ENCODE measurements around the gene PRADC1.

The PRADC1 gene

DNA sequence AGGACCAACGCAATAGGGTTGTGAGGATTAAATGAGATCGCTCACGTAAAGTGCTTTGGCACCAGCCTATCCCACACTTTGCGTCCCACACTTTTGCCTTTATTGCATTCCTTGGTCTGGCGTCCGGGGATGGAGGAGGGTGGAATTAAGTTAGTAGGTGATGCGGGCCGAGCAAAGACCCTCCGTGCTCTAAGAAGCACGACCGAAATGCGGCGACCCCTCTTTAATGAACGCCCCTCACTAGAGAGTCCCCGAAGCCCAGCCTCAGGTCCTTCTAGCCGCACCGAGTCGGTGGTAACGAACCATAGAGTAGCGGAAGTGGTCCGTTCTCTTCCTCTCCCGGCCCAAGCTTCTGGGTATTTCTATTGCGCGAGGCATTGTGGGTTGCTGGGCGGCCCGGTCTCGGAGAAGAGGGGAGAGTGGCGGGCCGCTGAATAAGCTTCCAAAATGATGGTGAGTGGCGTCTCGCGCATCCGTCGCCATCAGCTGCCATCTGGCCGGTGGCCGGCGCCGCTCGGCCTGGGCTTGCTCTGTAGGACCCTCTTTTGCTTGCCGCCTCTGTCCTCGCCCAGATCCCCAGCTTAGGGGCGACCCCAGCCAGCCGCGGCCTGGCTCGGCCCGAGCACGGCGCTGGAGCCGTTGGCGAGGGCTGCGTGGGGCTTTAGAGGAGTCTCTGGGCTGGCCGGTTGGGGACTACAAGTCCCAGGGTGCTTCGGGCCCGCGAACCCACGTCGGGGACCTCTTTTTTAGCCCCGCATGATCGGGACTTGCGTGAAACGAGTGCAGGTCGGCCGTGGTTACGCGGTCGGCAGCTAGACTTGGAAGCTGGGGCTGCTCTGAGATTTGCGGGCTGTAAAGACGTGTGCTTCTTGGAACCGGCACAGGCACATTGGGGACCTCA, 1.1 kb upstream of the PRADC1 start, which contains the start of gene CCT7:
TSS of gene CCT7 (plus strand) at position 377 of the 901 bp plus-strand sequence. CDS start at position 448, 71 bp downstream.
- peak; percentile 87 for DNase-seq

DNA sequence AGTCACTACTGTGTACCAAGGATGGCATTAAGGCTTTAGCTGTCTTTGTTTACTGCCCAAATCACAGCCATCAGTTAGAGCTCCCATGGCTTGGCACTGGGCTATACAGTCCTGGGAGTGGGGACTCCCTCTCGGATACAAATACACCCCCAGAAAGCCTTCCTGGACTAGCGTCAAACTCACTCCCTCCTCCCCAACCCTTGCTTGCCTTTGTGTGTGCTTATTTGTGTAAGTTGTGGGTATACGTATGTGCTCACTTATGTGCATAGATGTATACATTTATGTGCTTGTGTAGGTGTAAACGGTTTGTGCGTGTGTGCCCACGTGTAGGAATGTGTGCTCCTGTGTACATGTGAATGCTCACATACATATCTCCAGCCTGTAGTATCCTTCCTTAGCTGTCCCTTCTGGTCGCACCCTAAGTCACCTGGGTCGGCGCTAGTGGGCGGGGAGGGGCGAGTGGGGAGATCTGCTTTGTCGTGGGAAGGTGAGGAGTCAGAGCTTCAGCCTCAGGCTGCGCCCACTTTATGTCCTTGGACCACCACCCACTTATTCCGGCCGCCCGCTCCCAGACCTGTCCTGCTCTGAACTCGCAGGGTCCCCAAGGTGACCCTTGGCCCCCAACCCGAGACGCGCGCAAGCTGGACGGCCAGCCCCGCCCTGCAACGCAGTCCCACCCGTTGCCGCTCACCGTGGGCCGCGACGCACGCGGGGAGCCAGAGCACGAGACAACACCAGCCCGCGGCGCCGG, 461 bp downstream of the PRADC1 start:
- no peak for DNase-seq

DNA sequence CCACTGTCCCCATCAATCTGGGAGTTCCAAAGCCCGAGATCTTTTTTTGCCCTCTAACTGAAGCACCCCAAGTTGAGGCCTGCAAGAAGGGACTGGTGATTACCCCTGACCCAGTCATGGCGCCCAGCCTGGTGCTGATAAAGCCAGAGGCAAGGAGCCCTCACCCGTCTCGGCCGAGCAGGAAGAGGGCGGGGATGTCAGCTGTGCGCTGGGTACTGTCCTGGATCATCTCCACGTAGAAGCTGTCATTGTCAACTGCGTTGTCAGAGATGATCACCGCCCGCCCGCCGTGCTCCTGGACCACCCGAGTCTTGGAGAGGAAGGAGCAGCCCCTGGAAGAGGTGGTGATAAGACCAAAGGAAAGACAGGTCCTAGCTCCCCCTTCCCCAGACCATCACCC, 4.4 kb downstream of the PRADC1 start:
- DNase-seq = no peak

GRCh38 chr2:73227086-73227485, 6.0 kb downstream of the PRADC1 start:
- DNase-seq = no peak

DNA sequence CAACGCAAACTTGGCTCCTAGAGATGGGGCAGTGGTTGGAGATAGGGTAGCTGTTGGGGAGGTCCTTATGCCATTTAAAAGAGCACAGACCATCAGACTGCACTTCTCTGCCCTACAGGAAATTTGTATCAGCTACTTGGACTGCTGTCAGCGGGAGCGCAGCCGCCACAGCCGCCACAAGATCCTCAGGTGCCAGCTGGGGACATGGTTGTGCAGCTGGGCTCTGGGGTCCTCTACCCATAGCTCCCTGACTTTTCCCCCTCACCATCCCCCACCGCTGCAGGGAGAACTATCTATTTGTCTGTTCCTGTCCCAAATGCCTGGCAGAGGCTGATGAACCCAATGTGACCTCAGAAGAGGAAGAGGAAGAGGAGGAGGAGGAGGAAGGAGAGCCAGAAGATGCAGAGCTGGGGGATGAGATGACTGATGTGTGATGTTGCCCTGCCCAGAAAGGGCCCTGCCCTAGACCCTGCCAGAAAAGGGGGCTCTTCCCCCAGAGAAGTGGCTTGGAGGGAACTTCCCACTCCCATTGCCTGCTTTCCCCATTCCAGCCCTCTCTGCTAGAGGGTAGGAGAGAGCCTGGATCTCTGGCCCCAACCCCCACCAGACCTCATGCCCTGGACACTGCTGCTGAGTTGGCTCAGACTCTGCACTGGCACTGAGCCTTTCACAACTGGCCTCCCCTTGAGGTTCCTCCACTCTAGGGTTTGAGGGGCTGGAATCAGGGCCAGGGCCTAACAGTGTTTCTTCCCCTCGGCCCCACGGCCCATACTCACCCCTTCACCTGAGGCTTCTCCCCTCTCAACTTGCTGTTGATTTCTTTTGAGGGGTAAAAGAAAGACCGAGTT, 7.3 kb downstream of the PRADC1 start:
- DNase-seq = no peak

DNA sequence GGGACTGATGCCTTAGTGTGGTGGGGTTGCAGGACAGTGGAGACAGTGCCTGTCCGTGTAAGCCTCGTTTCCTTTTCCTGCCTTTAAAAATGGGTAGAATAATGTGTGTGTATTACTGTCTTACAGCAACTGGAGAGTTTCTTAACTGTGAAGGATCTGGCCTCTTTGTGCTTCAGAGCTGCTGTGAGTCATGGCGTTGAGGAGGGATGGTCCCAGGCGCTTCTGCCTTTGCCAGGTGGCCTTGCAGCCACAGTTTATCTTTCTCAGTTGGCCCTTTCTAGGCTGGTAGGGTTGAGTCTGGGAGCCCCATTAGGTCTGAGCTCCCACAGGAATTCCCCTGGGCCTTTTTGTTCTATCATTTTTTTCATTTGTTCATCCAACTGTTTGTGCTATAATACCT, 9.2 kb downstream of the PRADC1 start:
- no peak for DNase-seq

- DNase-seq = no peak
Observed at GRCh38 chr2:73218298-73218697, 14.7 kb downstream of the PRADC1 start.

DNA sequence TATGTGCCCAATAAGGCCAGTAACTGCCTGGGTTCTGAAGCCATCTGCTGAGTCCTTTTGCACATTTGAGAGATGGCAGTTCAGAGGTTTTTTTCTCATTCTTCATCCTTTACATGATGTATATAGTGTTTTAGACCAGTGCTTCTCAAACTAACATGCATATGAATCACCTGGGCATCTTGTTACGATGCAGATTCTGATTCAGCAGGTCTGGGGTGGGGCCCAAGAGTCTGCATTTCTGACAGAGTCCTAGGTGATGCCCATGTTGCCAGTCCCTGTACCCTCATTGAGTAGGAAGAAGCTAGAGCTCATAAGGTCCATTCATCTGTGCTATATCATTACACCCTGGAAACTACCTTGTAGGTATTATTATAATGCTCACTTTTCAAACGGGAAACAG, 15.2 kb downstream of the PRADC1 start:
- no peak for DNase-seq

DNA sequence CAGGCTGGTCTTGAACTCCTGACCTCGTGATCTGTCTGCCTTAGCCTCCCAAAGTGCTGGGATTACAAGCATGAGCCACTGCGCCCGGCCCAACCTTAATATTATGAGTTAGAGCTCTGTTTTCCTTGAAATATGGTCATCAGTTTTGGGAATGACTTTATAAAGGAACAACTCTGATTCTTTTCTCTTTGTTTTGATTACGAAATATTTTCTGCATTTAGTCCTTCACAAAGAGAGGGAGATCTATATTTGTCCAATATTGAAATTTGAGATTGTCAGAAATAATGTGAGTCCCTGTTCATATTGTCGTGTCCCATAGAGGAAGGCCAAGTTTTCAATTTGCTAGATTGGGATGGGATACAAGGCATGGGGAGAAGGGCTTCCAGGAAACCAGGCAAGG, 15.9 kb downstream of the PRADC1 start:
- no peak for DNase-seq

DNA sequence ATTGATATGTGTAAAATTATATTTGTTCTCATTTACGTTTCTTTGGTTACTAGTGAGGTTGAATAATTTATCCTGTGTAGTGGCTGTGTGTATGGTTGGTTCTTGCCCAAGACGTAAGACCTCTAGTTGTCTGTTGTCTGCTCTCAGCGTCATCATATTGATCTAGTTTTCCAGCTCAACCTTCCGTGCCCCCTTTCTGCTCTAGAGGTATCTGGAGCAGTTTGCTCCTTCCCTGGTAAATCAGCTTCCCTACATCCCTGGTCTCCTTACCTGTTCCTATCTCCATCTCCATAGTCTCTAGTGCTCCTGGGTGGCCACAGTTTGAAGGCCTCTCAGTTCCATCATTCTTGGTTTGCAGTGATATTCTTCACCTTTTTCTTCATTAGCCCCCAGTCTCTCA, 17.8 kb downstream of the PRADC1 start:
- no peak for DNase-seq

DNA sequence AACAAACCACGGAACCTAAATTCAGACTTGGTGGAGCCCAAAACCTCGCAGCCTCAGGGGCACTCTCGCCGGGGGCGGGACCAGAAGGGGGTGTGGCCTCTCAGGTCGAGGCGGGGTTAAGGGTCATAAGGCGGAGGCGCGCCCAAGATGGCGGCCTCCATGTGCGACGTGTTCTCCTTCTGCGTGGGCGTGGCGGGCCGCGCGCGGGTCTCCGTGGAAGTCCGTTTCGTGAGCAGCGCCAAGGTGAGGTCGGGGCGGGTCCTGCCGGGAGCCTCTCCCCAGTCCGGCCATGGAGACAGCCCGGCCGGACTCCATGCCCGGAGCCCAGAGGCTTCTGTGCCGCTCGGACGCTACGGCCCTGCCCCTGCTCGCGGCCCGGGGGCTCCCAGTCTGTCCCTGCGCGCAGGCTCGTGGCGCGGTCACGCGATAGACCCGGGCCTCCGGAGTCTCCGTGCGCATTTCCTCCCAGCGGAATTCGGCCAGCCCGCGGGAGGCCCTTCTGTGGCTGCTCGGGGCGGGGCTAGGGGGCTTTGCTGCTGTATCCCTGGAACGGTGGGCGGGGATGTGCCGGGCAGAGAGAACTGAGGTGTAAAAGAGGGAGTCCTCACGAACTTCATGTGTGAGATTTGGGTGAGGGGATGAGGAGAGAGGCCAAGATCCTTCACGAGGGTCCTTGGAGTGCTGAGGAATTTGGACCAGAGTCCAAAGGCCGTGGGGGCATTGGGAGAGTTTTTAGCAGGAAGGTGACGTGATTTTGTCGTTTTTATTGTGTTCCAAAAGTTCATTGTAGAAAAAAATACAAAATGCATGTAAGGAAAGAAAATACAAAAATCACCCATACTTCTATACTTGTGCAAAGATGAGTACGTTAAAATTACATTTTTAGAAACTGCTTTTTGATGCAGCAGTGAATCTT, 18.7 kb downstream of the PRADC1 start, which contains the start of gene SMYD5:
TSS of gene SMYD5 (plus strand) at position 126 of the 916 bp plus-strand sequence. CDS start at position 148, 22 bp downstream.
- peak; percentile 69 for DNase-seq

GRCh38 chr2:73212448-73213176, 20.4 kb downstream of the PRADC1 start:
- peak; percentile 44 for DNase-seq

- DNase-seq = no peak
Observed at GRCh38 chr2:73212098-73212447, 21.0 kb downstream of the PRADC1 start.

DNA sequence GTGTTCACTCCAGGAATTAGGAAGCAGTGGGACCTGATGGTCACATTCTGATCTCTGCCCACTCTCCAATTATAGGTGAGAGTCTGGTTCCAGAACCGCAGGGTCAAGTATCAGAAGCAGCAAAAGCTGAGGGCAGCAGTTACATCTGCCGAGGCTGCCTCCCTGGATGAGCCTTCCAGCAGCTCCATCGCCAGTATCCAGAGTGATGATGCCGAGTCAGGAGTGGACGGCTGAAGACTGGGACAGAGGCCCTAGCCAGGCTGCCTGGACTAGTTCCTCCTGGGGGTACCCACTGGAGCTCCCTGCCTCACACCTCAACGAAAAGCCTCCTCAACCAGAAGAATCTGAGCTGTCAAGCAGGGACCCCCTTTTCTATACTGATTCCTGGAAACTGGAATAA, 22.3 kb downstream of the PRADC1 start:
- no peak for DNase-seq

DNA sequence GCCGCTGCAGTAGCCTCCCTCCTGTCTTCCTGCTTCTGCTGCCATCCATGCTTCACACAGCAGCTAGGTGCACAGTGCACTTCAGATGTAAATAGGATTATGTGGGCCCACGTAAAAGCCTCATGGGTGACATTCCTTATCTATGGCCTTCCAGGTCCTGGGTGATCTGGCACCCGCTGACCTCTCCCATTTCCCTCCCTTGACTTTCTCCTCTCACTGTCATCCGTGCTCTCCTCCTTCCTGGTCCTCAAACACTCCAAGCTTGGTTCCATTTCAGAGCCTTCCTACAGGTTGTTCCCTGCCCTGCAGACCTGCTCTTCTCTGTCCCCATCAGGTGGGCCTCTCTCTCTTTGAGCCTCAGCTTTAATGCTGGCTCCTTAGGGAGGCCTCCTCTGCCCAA, 23.0 kb downstream of the PRADC1 start:
- no peak for DNase-seq

DNA sequence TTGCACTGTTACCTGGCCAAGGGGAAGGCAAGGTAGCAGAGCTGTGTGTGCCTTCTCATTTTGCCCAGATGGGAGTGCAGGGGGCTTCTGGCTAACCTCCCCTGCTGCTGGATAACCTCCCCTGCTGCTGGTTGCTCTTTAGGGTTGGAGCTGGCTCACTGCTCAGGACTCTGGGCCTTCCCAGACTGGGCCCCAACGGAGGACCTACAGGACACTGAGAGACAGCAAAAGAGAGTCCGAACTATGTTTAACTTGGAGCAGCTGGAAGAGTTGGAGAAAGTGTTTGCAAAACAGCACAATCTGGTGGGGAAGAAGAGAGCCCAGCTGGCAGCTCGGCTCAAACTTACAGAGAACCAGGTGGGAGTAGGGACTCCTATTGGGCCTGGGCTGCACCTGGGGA, 24.8 kb downstream of the PRADC1 start:
- no peak for DNase-seq

GRCh38 chr2:73205611-73206010, 27.4 kb downstream of the PRADC1 start:
- DNase-seq = no peak

DNA sequence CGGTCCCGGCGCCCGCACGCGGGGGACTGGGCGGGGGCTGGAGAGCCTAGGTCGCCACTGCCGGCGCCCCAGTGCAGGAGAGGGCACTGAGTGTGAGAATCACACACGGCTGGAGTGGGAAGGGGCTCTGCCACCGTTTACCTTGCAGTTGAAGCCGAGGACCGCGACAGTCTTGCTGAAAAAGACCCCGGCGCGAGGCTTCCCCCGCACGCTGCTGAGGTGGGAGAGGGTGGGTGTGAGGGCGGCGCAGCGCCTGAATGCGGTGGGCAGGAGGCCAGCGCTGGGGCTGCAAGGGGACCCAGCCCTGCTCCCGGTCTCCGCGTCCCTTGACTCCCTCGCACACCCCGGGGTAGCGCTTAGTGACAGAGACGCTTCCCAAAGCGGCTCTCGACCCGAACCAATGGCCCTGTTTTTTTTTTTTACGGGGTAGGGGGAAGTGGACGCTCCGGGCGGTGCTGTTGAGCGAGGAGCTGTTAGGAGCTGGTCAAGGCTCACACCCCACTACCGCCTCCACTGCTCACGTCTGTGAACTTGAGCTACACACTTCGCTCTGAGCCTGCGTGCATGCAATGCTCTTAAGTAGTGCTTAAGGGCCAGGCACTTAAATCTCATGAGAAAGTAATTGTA, 29.9 kb downstream of the PRADC1 start:
- peak; percentile 48 for DNase-seq

- DNase-seq = no peak
Observed at GRCh38 chr2:73202156-73203054, 30.6 kb downstream of the PRADC1 start, which contains the start of gene NOTO. TSS of gene NOTO (plus strand) at chr2:73202574. CDS start at chr2:73202667, 93 bp downstream.

All from DMS79 (cell line).